ENCODE measurements around the gene EME2.
"Not testable (repeated sequence)": the region's sequence is repeated elsewhere in the genome, so short reads cannot be mapped to it uniquely, and the experiment has no call there.

The EME2 gene

GRCh38 chr16:1791256-1791942 lies 18.8 kb downstream of the EME2 start:
- no peak for DNase-seq (ENCODE audit: low spot score)

- DNase-seq (ENCODE audit: low spot score) = no peak
Measured at GRCh38 chr16:1791943-1792812, 19.6 kb downstream of the EME2 start.

GRCh38 chr16:1792836-1793577 lies 20.4 kb downstream of the EME2 start:
- no peak for DNase-seq (ENCODE audit: low spot score)

- DNase-seq (ENCODE audit: low spot score) = no peak
Measured at GRCh38 chr16:1793578-1794220, 21.1 kb downstream of the EME2 start, which contains the start of gene IGFALS. Gene IGFALS, minus strand, starts transcription at chr16:1793705. Its CDS starts 53 bp downstream, at chr16:1793652.

- no peak for DNase-seq (ENCODE audit: low spot score)
Measured at GRCh38 chr16:1794221-1794871, 21.7 kb downstream of the EME2 start.

GRCh38 chr16:1794908-1795666 lies 22.5 kb downstream of the EME2 start:
- no peak for DNase-seq (ENCODE audit: low spot score)

- DNase-seq (ENCODE audit: low spot score) = not testable (repeated sequence)
Measured at GRCh38 chr16:1799263-1799662, 26.7 kb downstream of the EME2 start.

GRCh38 chr16:1800701-1801100 lies 28.1 kb downstream of the EME2 start:
- no peak for DNase-seq (ENCODE audit: low spot score)

GRCh38 chr16:1807626-1808025 lies 35.0 kb downstream of the EME2 start:
- no peak for DNase-seq (ENCODE audit: low spot score)

GRCh38 chr16:1808691-1809090 lies 36.1 kb downstream of the EME2 start:
- DNase-seq (ENCODE audit: low spot score) = no peak

GRCh38 chr16:1809281-1809801 lies 36.7 kb downstream of the EME2 start:
- no peak for DNase-seq (ENCODE audit: low spot score)

- no peak for DNase-seq (ENCODE audit: low spot score)
Measured at GRCh38 chr16:1810106-1810505, 37.5 kb downstream of the EME2 start.

- DNase-seq (ENCODE audit: low spot score) = no peak
Measured at GRCh38 chr16:1810536-1810935, 37.9 kb downstream of the EME2 start.

GRCh38 chr16:1812732-1813163 lies 40.1 kb downstream of the EME2 start:
- DNase-seq (ENCODE audit: low spot score) = peak; percentile 15

- DNase-seq (ENCODE audit: low spot score) = no peak
Measured at GRCh38 chr16:1815461-1815860, 42.9 kb downstream of the EME2 start.

- no peak for DNase-seq (ENCODE audit: low spot score)
Measured at GRCh38 chr16:1816396-1817275, 44.0 kb downstream of the EME2 start.

GRCh38 chr16:1817276-1817589 lies 44.6 kb downstream of the EME2 start:
- no peak for DNase-seq (ENCODE audit: low spot score)

- DNase-seq (ENCODE audit: low spot score) = no peak
Measured at GRCh38 chr16:1817716-1818115, 45.1 kb downstream of the EME2 start.

- no peak for DNase-seq (ENCODE audit: low spot score)
Measured at GRCh38 chr16:1818204-1818872, 45.7 kb downstream of the EME2 start.
